Mucosa of gallbladder (tissue), 1 donor: Measurements from ENCODE around the gene CCSER1. TPM values are rescaled to one million over a fixed set of nuclear protein-coding genes. Genes with fewer than 3 reads are reported as not detected.
"Not testable (repeated sequence)": the region's sequence is repeated elsewhere in the genome, so short reads cannot be mapped to it uniquely, and the experiment has no call there.

Experiments used
- DNase-seq: peaks from one replicate; pipeline ENCODE4 v3.0.0-alpha.2; 2020; ENCODE audit warnings: low spot score
- total RNA-seq: library from RNA; stranded (reverse); gene quantifications from one replicate; pipeline ENCODE4 v1.2.1, GENCODE V29; 2021
- donor health status: DM: no; HTN: no; CAD: no.

CCSER1 gene
- total RNA-seq, 1 donor from 2014 or later, result 5.4 TPM

GRCh38 chr4:90445380-90445779 lies 318.2 kb downstream of the CCSER1 start:
- no peak for DNase-seq

- no peak for DNase-seq
These were observed 322.4 kb downstream of the CCSER1 start for GRCh38 chr4:90449626-90450025.

- DNase-seq, result no peak
These were observed 329.7 kb downstream of the CCSER1 start for GRCh38 chr4:90456891-90457290.

- DNase-seq, result no peak
These were observed 330.6 kb downstream of the CCSER1 start for GRCh38 chr4:90457817-90458216.

- DNase-seq, result no peak
These were observed 331.4 kb downstream of the CCSER1 start for GRCh38 chr4:90458576-90458975.

- DNase-seq, result no peak
These were observed 347.3 kb downstream of the CCSER1 start for GRCh38 chr4:90474484-90474883.

GRCh38 chr4:90476019-90476418 lies 348.8 kb downstream of the CCSER1 start:
- no peak for DNase-seq

GRCh38 chr4:90476586-90476985 lies 349.4 kb downstream of the CCSER1 start:
- DNase-seq, result no peak

GRCh38 chr4:90484894-90485293 lies 357.7 kb downstream of the CCSER1 start:
- DNase-seq, result not testable (repeated sequence)

GRCh38 chr4:90486346-90486745 lies 359.2 kb downstream of the CCSER1 start:
- no peak for DNase-seq

GRCh38 chr4:90495211-90495610 lies 368.0 kb downstream of the CCSER1 start:
- DNase-seq, result no peak

GRCh38 chr4:90495936-90496335 lies 368.7 kb downstream of the CCSER1 start:
- DNase-seq, result no peak

GRCh38 chr4:90498175-90498574 lies 371.0 kb downstream of the CCSER1 start:
- no peak for DNase-seq

- DNase-seq, result no peak
These were observed 376.5 kb downstream of the CCSER1 start for GRCh38 chr4:90503677-90504076.

- DNase-seq, result no peak
These were observed 388.0 kb downstream of the CCSER1 start for GRCh38 chr4:90515191-90515590.

- DNase-seq, result no peak
These were observed 401.4 kb downstream of the CCSER1 start for GRCh38 chr4:90528551-90528950.

GRCh38 chr4:90536408-90536807 lies 409.2 kb downstream of the CCSER1 start:
- no peak for DNase-seq

GRCh38 chr4:90537491-90537890 lies 410.3 kb downstream of the CCSER1 start:
- no peak for DNase-seq

- no peak for DNase-seq
These were observed 413.3 kb downstream of the CCSER1 start for GRCh38 chr4:90540536-90540935.

- DNase-seq, result no peak
These were observed 415.0 kb downstream of the CCSER1 start for GRCh38 chr4:90542216-90542615.

GRCh38 chr4:90543419-90544170 lies 416.4 kb downstream of the CCSER1 start:
- no peak for DNase-seq

- DNase-seq, result no peak
These were observed 417.4 kb downstream of the CCSER1 start for GRCh38 chr4:90544532-90545045.

GRCh38 chr4:90545380-90545779 lies 418.2 kb downstream of the CCSER1 start:
- DNase-seq, result no peak

GRCh38 chr4:90546114-90546513 lies 418.9 kb downstream of the CCSER1 start:
- DNase-seq, result no peak
